ENCODE data around the gene OR1D5. TPM values are rescaled to one million over a fixed set of nuclear protein-coding genes. Genes with fewer than 3 reads are reported as not detected.

Gene OR1D5
- total RNA-seq, 1 donor from 2014 or later = not detected

DNA sequence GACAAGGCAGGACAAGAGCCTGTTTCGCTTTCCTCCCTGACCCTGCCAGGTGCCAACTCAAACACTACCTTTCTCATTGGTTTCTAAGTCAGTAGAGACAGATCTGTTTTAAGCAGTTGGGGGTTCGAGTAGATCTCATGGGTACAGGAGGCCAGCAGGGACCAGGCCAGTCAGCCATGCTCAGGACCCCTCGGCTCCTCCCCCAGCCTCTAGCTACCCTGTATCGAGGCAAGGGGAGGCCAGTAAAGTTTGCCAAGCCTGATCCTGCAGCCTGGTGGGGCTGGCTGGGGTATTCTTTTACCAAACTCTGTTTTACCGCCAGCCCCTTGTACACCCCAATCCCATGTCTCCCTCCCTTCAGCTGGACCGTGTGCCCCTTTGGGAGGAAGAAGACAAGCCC is 26.6 kb downstream of the OR1D5 start:
- Mint-ChIP-seq H3K9me3 (no peaks in the 10 kb centered on the region), H3K36me3 (no peaks in the 10 kb centered on the region), H3K27me3 (ENCODE audit: low read depth) (peaks cover 11% of the 10 kb centered on the region), H3K4me3 (no peak overlapping the region), H3K27ac (no peak overlapping the region), H3K4me1 (peaks cover 1% of the 10 kb centered on the region)
- DNase-seq (ENCODE audit: low spot score in 2 of 2, unreplicated experiment in 2 of 2) = no peak
- no peak for TF ChIP-seq CTCF (IDR thresholded peaks at IDR 0.05; ENCODE audit: unreplicated experiment)

DNA sequence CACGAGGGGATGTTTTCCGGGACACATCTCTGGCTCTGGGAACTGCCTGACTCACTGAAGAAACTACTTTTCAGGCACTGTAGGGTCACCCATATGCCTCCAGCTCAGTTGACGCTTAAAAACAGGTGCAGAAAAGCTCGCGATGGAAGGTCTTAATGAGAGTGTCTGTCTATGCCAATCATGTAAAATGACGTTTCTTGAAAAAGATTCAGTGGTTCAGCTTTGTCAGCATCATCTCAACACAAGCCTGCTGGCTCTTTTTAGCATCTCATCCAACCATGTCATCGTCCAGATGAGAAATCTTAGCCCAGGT is 27.5 kb downstream of the OR1D5 start:
- H3K4me1 Mint-ChIP-seq = peaks cover 1% of the 10 kb centered on the region

GRCh38 chr17:3035256-3035967 is 28.0 kb downstream of the OR1D5 start:
- DNase-seq (ENCODE audit: low spot score in 2 of 2, unreplicated experiment in 2 of 2) = no peak
- H3K9me3 Mint-ChIP-seq = no peaks in the 10 kb centered on the region
- no peak overlapping the region for H3K27ac Mint-ChIP-seq

More for the DNA sequence above, 27.5 kb downstream of the OR1D5 start:
- Mint-ChIP-seq H3K27ac (no peak overlapping the region), H3K4me3 (no peak overlapping the region), H3K27me3 (ENCODE audit: low read depth) (peaks cover 4% of the 10 kb centered on the region), H3K9me3 (no peaks in the 10 kb centered on the region), H3K36me3 (no peaks in the 10 kb centered on the region)
- DNase-seq (ENCODE audit: low spot score in 2 of 2, unreplicated experiment in 2 of 2) = no peak
- no peak for TF ChIP-seq CTCF (IDR thresholded peaks at IDR 0.05; ENCODE audit: unreplicated experiment)

GRCh38 chr17:3034578-3034920 is 28.9 kb downstream of the OR1D5 start:
- peaks cover 4% of the 10 kb centered on the region for H3K4me1 Mint-ChIP-seq
- no peak overlapping the region for H3K27ac Mint-ChIP-seq
- no peaks in the 10 kb centered on the region for H3K27me3 Mint-ChIP-seq (ENCODE audit: low read depth)
- no peak overlapping the region for H3K4me3 Mint-ChIP-seq
- TF ChIP-seq CTCF (IDR thresholded peaks at IDR 0.05; ENCODE audit: unreplicated experiment) = no peak
- peak in 1 of 2 experiments; percentile 34 for DNase-seq (ENCODE audit: low spot score in 2 of 2, unreplicated experiment in 2 of 2)
- no peaks in the 10 kb centered on the region for H3K9me3 Mint-ChIP-seq
- H3K36me3 Mint-ChIP-seq = no peaks in the 10 kb centered on the region

More at GRCh38 chr17:3035256-3035967, 28.0 kb downstream of the OR1D5 start:
- no peaks in the 10 kb centered on the region for H3K36me3 Mint-ChIP-seq
- no peak overlapping the region for H3K4me3 Mint-ChIP-seq
- peaks cover 4% of the 10 kb centered on the region for H3K4me1 Mint-ChIP-seq
- TF ChIP-seq CTCF (IDR thresholded peaks at IDR 0.05; ENCODE audit: unreplicated experiment) = no peak
- no peaks in the 10 kb centered on the region for H3K27me3 Mint-ChIP-seq (ENCODE audit: low read depth)

GRCh38 chr17:3033741-3034577 is 29.4 kb downstream of the OR1D5 start:
- DNase-seq (ENCODE audit: low spot score in 2 of 2, unreplicated experiment in 2 of 2) = no peak
- H3K9me3 Mint-ChIP-seq = no peaks in the 10 kb centered on the region
- no peaks in the 10 kb centered on the region for H3K36me3 Mint-ChIP-seq
- H3K4me3 Mint-ChIP-seq = no peak overlapping the region
- H3K27me3 Mint-ChIP-seq (ENCODE audit: low read depth) = no peaks in the 10 kb centered on the region
- H3K4me1 Mint-ChIP-seq = peaks cover 4% of the 10 kb centered on the region
- no peak for TF ChIP-seq CTCF (IDR thresholded peaks at IDR 0.05; ENCODE audit: unreplicated experiment)
- no peak overlapping the region for H3K27ac Mint-ChIP-seq

All from mesothelial cell of epicardium (in vitro differentiated cells).